Left lung (tissue), 10 donors: ENCODE results near the gene ADAMTS2. TPM values are rescaled to one million over a fixed set of nuclear protein-coding genes. Genes with fewer than 3 reads are reported as not detected.

Source experiments
- ATAC-seq: fragments of 200-7000 bp; cut with Tn5 transposase; one replicate; pipeline ENCODE4 v1.9.1; 2020; ENCODE audit warnings: moderate library complexity
- DNase-seq, 4 donors: peaks; one replicate each; pipeline ENCODE4 v3.0.0-alpha.2; 2013 to 2020
- H3K27ac ChIP-seq, 2 donors: fragments of 200-600 bp; sonication (generic) in 1 of 2; one replicate each; pipeline versions ENCODE4 v1.5.0 to v1.8.0; 2020 to 2021
- H3K27me3 ChIP-seq, 2 donors: fragments of 200-600 bp; sonication (generic) in 1 of 2; one replicate each; pipeline versions ENCODE4 v1.5.0 to v1.8.0; 2020 to 2021
- H3K36me3 ChIP-seq, 2 donors: fragments of 200-600 bp; sonication (generic) in 1 of 2; one replicate each; pipeline versions ENCODE4 v1.5.0 to v1.8.0; 2020 to 2021
- H3K4me1 ChIP-seq, 2 donors: fragments of 200-600 bp; one replicate each; pipeline ENCODE4 v1.8.0; 2021
- H3K4me3 ChIP-seq, 2 donors: fragments of 200-600 bp; sonication (generic) in 1 of 2; one replicate each; pipeline versions ENCODE4 v1.5.0 to v1.8.0; 2020 to 2021; ENCODE audit warnings: mild to moderate bottlenecking in 1 of 2
- H3K9me3 ChIP-seq, 2 donors: fragments of 200-600 bp; sonication (generic) in 1 of 2; one replicate each; pipeline versions ENCODE4 v1.5.0 to v1.8.0; 2020 to 2021
- intact Hi-C, 2 donors: fragments of 100-400 bp; cut with DNase I; formaldehyde crosslinking; loops; one replicate each; pipeline versions ENCODE4 v1.11.2 to v1.14.2; 2022
- polyA plus RNA-seq, 6 donors: library from polyadenylated mRNA; unstranded; fragments of 120-200 nt; gene quantifications; one replicate each; pipeline ENCODE4 v1.2.1, GENCODE V29; 2013; ENCODE audit not compliant: insufficient read length in 6 of 6
- total RNA-seq, 2 donors: library from RNA; stranded (reverse); fragmentation: NEBNext Ultra II Directional; extraction: Animal tissue kit (Norgen Biotek cat#: 25700); gene quantifications; one replicate each; pipeline ENCODE4 v1.2.1, GENCODE V29; 2021
- TF ChIP-seq, protein P1 (sequence below), 2 donors: fragments of 200-600 bp; sonication (generic) in 1 of 2; IDR thresholded peaks; one replicate each; pipeline versions ENCODE4 v1.5.0 to v1.8.0; 2021; ENCODE audit warnings: antibody characterized with exemption in 2 of 2
- donor health status: DM: no; HTN: yes; CAD: no.
- donor health status: DM: no; HTN: no; CAD: no.

ADAMTS2 gene
- total and polyA plus RNA-seq, 8 donors = 27.5 to 68.2 (median 36.0) TPM

DNA sequence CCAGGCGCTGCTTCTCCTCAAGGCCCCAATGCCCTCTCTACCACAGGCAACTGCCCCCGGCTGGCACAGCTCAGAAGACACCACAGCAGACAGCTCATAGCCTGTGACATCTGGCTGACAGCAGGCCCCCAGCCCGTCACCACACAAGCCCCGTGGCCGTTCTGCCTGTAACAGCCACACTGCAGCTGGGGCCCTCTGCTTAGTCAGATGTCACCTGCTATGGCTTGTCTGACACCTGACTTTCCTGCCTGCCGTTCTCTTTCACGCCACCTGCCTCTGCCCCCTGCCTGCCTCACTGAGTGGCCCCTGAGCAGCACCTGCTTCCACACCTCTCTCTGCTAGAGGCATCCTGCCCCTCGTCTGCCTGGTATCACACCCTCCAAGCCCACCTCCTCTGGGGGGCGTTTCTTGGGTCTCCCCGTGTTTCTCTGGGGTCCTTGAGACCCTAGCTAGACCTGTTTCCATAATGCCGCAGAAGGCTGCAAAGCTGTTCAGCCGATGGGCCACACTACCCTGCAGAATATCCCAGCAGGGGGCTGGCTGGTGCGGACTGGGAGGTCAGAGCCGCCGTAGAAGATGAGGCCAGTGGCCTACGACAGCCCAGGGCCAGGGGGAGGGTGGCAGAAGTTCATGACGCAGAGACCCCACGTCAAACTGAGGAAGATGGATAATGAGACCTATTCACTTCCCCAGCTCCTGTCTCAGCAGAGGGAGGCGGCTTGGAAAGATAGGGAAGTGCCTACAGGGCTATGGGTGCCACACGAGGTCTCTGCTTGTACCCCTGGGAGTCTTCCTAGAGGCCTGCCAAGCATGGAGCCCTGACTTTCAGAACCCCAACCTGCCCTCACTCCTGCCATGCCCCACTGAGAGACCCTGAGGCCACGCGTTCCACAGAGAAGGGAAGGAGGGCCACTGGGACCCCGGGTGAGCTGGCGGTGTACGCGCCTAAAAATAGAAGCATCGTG is 190.0 kb downstream of the ADAMTS2 start:
- H3K4me1 ChIP-seq = no peaks in the 10 kb centered on the region
- H3K4me3 ChIP-seq = no peak overlapping the region
- H3K36me3 ChIP-seq = peaks cover 0 to 7% of the 10 kb centered on the region in 2 donors
- H3K9me3 ChIP-seq = no peaks in the 10 kb centered on the region
- no peaks in the 10 kb centered on the region for H3K27me3 ChIP-seq
- ATAC-seq (no peak), DNase-seq (peak in 2 of 4 donors; percentile 27 to 65)
- TF ChIP-seq, protein P1, sequence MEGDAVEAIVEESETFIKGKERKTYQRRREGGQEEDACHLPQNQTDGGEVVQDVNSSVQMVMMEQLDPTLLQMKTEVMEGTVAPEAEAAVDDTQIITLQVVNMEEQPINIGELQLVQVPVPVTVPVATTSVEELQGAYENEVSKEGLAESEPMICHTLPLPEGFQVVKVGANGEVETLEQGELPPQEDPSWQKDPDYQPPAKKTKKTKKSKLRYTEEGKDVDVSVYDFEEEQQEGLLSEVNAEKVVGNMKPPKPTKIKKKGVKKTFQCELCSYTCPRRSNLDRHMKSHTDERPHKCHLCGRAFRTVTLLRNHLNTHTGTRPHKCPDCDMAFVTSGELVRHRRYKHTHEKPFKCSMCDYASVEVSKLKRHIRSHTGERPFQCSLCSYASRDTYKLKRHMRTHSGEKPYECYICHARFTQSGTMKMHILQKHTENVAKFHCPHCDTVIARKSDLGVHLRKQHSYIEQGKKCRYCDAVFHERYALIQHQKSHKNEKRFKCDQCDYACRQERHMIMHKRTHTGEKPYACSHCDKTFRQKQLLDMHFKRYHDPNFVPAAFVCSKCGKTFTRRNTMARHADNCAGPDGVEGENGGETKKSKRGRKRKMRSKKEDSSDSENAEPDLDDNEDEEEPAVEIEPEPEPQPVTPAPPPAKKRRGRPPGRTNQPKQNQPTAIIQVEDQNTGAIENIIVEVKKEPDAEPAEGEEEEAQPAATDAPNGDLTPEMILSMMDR (IDR thresholded peaks at IDR 0.05) = no peak
- intact Hi-C loops = no loop called here
- H3K27ac ChIP-seq = no peak overlapping the region

- peak; percentile 22 for ATAC-seq
- peaks cover 0 to 8% of the 10 kb centered on the region in 2 donors for H3K36me3 ChIP-seq
These were observed 190.8 kb downstream of the ADAMTS2 start for GRCh38 chr5:179154346-179154990.

GRCh38 chr5:179153921-179154345 is 191.3 kb downstream of the ADAMTS2 start:
- DNase-seq (peak in 2 of 4 donors; percentile 20 to 79), ATAC-seq (no peak)
- H3K4me3 ChIP-seq = no peak overlapping the region
- H3K27ac ChIP-seq = no peak overlapping the region
- no peaks in the 10 kb centered on the region for H3K9me3 ChIP-seq
- H3K27me3 ChIP-seq = peaks cover 0 to 5% of the 10 kb centered on the region in 2 donors
- no peaks in the 10 kb centered on the region for H3K4me1 ChIP-seq
- intact Hi-C loops = no loop called here
- TF ChIP-seq, protein P1 (IDR thresholded peaks at IDR 0.05) = no peak
- peaks cover 0 to 12% of the 10 kb centered on the region in 2 donors for H3K36me3 ChIP-seq

More at GRCh38 chr5:179154346-179154990, 190.8 kb downstream of the ADAMTS2 start:
- Histone ChIP-seq H3K27me3 (no peaks in the 10 kb centered on the region), H3K4me1 (no peaks in the 10 kb centered on the region), H3K9me3 (no peaks in the 10 kb centered on the region), H3K4me3 (no peak overlapping the region), H3K27ac (no peak overlapping the region)
- peak in 2 of 4 donors; percentile 29 to 53 for DNase-seq
- intact Hi-C loops = no loop called here
- TF ChIP-seq, protein P1 (IDR thresholded peaks at IDR 0.05) = no peak

DNA sequence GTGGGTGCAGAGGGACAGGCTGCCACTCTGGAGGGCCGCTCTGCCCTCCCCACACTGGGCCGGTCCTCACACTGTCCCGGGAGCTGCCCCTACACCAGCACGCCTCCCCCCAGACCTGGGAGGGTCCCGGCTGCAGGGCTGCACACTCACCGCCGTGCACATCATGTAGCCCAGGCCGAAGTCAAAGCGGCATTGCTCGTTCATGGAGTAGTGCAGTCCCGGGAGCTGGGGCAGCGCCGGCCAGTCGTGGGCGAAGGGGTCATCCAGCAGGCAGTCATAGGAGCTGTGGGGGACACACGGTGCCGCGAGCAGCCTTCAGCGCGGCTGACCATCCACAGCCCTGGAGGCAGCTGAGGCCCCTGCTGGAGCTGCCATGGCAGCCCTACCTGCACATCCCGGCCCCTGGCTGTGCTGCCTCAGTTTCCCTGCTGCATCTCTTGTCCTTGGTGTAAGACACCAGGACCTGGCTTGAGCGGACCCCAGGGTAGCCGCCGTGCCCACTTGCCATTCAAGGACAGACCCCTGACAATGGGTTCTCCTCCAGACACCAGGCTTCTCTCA is 191.8 kb downstream of the ADAMTS2 start:
- ATAC-seq (no peak), DNase-seq (peak in 2 of 4 donors; percentile 25 to 77)
- intact Hi-C loops = no loop called here

More for the DNA sequence above, 191.8 kb downstream of the ADAMTS2 start:
- H3K27ac ChIP-seq = no peak overlapping the region
- H3K4me3 ChIP-seq = no peak overlapping the region
- TF ChIP-seq, protein P1 (IDR thresholded peaks at IDR 0.05) = no peak
- H3K27me3 ChIP-seq = peaks cover 0 to 8% of the 10 kb centered on the region in 2 donors
- peaks cover 0 to 12% of the 10 kb centered on the region in 2 donors for H3K36me3 ChIP-seq
- no peaks in the 10 kb centered on the region for H3K4me1 ChIP-seq
- no peaks in the 10 kb centered on the region for H3K9me3 ChIP-seq
